ENCODE measurements around the gene RAB44. TPM values are rescaled to one million over a fixed set of nuclear protein-coding genes. Genes with fewer than 3 reads are reported as not detected.

The RAB44 gene
- total RNA-seq, 1 donor from 2014 or later: 0.95 TPM

DNA sequence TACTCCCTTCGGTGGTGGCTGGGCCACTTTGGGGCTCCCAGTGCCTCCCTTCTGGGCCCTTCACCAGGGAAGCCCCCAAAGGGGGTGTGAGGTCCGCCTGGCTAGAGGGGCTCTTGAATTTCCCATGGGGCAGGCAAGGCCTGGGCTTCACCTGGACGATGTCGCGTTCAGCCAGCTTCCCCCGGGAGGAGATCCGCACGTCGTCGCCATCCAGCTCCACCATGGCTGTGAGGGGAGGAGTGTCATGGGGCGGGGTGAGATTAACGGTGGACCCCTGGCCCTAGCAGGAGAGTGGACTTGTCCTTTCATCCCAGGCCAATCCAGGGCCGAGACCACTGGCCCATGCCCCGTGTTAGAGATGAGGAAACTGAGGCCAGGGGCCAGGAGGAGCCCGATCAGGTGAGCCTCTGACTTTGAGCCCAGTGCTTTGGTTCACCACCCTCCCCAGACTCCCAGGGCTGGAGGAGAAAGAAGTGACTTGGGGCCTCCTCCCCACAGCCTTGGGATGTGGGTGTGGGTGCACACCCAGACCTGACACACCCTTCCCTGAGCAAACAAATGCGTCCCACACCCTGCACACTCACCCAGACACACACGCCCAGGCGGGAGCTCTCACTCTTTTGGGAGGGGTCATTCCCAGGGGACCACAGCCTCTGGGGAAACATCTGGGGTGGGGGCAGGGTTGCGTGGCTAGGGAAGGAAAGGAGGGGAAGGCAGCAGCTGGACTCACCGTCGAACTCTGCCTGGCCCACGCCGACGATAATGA, 46.1 kb downstream of the RAB44 start:
- Histone ChIP-seq H3K27ac (no peak overlapping the region), H3K36me3 (no peaks in the 10 kb centered on the region), H3K9me3 (no peaks in the 10 kb centered on the region), H3K4me3 (no peak overlapping the region), H3K4me1 (peaks cover 8% of the 10 kb centered on the region), H3K27me3 (ENCODE audit: low read depth) (no peaks in the 10 kb centered on the region)
- no peak for ATAC-seq
- no peak for DNase-seq
- TF ChIP-seq, protein P1, sequence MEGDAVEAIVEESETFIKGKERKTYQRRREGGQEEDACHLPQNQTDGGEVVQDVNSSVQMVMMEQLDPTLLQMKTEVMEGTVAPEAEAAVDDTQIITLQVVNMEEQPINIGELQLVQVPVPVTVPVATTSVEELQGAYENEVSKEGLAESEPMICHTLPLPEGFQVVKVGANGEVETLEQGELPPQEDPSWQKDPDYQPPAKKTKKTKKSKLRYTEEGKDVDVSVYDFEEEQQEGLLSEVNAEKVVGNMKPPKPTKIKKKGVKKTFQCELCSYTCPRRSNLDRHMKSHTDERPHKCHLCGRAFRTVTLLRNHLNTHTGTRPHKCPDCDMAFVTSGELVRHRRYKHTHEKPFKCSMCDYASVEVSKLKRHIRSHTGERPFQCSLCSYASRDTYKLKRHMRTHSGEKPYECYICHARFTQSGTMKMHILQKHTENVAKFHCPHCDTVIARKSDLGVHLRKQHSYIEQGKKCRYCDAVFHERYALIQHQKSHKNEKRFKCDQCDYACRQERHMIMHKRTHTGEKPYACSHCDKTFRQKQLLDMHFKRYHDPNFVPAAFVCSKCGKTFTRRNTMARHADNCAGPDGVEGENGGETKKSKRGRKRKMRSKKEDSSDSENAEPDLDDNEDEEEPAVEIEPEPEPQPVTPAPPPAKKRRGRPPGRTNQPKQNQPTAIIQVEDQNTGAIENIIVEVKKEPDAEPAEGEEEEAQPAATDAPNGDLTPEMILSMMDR (IDR thresholded peaks at IDR 0.05): no peak
- intact Hi-C loops (cut with DNase I): no loop called here

DNA sequence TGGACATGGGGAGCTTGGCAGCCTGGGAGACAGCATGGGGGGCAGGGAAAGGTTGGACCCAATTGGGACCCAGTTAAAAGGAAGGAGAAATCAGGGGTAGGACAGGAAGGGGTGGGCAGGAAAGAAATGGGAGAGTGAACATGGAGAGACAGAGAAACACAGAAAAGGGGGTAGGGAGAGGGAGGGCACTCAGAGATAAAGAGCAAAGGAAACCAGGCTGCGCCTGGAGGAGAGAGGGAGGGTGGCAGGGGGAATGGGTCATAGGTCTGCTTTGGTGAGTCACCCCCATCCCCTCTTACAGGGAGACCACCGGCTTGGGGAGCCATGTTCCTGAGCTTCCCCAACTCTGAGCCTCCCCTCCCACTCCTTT, 46.7 kb downstream of the RAB44 start:
- Histone ChIP-seq H3K27ac (no peak overlapping the region), H3K27me3 (ENCODE audit: low read depth) (no peaks in the 10 kb centered on the region), H3K36me3 (no peaks in the 10 kb centered on the region), H3K9me3 (no peaks in the 10 kb centered on the region), H3K4me3 (no peak overlapping the region), H3K4me1 (peaks cover 8% of the 10 kb centered on the region)
- no peak for DNase-seq
- intact Hi-C loops (cut with DNase I): no loop called here
- ATAC-seq: no peak
- TF ChIP-seq, protein P1 (IDR thresholded peaks at IDR 0.05): no peak

DNA sequence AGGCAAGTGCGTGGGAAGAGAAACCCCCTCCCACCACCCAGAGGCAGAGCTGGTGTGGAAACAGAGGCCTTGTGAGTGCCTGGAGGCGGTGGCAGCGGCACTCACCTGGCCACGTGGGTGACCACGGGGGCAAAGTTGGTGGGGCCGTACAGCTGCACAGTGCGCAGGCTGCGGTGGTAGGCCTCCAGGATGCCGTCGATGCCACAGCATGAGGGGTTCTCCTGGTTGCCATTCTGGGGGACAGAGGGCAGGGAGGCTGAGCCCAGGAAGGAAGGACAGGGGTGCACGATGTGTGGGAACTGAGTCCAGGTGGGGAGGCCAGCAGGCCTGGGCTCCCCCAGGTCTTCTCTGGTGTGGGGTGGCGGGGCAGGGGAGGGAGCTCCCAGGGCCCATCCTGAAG, 47.7 kb downstream of the RAB44 start:
- no peak overlapping the region for H3K4me3 ChIP-seq
- no peak for ATAC-seq
- H3K27ac ChIP-seq: no peak overlapping the region
- intact Hi-C loops (cut with DNase I): no loop called here
- H3K9me3 ChIP-seq: no peaks in the 10 kb centered on the region
- H3K27me3 ChIP-seq (ENCODE audit: low read depth): no peaks in the 10 kb centered on the region
- H3K4me1 ChIP-seq: peaks cover 8% of the 10 kb centered on the region
- TF ChIP-seq, protein P1 (IDR thresholded peaks at IDR 0.05): no peak
- DNase-seq: no peak
- H3K36me3 ChIP-seq: no peaks in the 10 kb centered on the region

DNA sequence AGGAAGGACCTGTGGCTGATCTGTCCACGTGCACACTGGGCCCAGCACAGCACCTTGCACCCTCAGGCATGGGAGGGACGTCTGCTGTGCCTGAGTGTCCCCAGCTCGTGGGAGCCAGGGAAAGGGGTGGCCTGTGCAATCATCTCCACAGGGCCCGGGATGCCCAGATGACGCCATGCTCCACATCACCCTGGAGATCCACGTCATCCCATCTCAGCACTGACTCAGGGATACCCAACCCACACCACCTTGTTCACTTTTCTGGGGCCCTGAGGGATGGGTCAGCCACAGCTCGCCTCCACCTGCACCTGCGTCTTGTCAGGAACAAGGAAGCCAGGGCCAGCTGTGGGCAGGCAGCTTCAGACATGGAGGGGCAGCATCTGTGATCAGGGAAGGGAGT, 48.2 kb downstream of the RAB44 start:
- H3K36me3 ChIP-seq: no peaks in the 10 kb centered on the region
- DNase-seq (no peak), ATAC-seq (no peak)
- intact Hi-C loops (cut with DNase I): no loop called here
- H3K4me3 ChIP-seq: no peak overlapping the region
- H3K4me1 ChIP-seq: peaks cover 8% of the 10 kb centered on the region
- no peaks in the 10 kb centered on the region for H3K9me3 ChIP-seq
- no peak overlapping the region for H3K27ac ChIP-seq
- TF ChIP-seq, protein P1 (IDR thresholded peaks at IDR 0.05): no peak
- H3K27me3 ChIP-seq (ENCODE audit: low read depth): no peaks in the 10 kb centered on the region

DNA sequence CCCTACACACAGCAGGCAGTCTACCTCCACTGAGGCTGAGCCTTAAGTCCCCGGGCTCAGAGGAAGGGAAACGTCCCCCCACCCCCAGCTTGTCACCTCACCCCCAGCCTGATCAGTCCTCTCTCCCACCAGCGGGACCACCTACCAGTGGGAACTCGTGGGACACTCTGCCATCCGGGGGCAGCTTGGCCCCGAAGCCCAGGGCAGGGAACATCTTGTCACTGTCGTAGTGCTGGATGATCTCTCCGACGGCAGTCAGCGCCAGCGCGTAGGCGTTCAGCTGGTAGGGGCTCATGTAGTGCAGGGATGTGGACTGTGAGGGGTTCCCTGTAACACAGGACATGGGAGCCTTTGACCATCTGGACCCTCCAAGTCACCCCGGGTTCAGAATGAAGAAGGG, 48.6 kb downstream of the RAB44 start:
- intact Hi-C loops (cut with DNase I): no loop called here
- DNase-seq: no peak

More for the DNA sequence above, 48.6 kb downstream of the RAB44 start:
- Histone ChIP-seq H3K27me3 (ENCODE audit: low read depth) (no peaks in the 10 kb centered on the region), H3K27ac (no peak overlapping the region), H3K9me3 (no peaks in the 10 kb centered on the region), H3K36me3 (no peaks in the 10 kb centered on the region), H3K4me3 (no peak overlapping the region), H3K4me1 (peaks cover 8% of the 10 kb centered on the region)
- no peak for ATAC-seq
- TF ChIP-seq, protein P1 (IDR thresholded peaks at IDR 0.05): no peak

Data from lower lobe of right lung (tissue), 2 donors.